HFF-Myc (cell line): ENCODE data around the gene ITLN2.
"Not testable (repeated sequence)": the region's sequence is repeated elsewhere in the genome, so short reads cannot be mapped to it uniquely, and the experiment has no call there.

ENCODE experiments used
- DNase-seq: peaks from one replicate; pipeline ENCODE4 v3.0.0-alpha.2; 2011; ENCODE audit warnings: low read depth; ENCODE audit errors: extremely low read depth
- H3K4me3 ChIP-seq: replicated peaks from 2 replicates; pipeline ENCODE4 v1.5.1; 2011; ENCODE audit warnings: low read depth, mild to moderate bottlenecking, control low read depth, low read length
- TF ChIP-seq, protein P1 (sequence below): IDR thresholded peaks from 2 replicates; pipeline ENCODE4 v1.5.1; 2012; ENCODE audit warnings: mild to moderate bottlenecking, low read depth, low read length, control low read depth; ENCODE audit errors: missing control alignments

The ITLN2 gene

DNA sequence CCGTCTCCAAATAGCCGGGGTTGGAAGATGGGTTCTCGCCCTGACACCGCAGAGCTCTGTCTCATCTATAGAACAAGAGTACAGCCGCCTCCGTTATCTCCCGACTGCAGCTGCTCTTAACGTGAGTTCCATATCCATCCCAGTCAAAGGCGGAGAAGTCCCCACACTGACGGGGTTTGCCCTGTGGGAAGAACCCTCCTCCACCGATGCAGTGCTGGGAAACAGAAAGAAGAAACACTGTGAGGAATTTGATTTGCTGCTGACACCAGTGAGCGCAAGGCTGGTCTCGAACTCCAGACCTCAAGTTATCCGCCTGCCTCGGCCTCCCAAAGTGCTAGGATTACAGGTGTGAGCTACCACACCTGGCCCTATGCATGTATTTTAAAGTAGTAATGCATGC, 9.5 kb downstream of the ITLN2 start:
- H3K4me3 ChIP-seq = no peak overlapping the region
- TF ChIP-seq, protein P1, sequence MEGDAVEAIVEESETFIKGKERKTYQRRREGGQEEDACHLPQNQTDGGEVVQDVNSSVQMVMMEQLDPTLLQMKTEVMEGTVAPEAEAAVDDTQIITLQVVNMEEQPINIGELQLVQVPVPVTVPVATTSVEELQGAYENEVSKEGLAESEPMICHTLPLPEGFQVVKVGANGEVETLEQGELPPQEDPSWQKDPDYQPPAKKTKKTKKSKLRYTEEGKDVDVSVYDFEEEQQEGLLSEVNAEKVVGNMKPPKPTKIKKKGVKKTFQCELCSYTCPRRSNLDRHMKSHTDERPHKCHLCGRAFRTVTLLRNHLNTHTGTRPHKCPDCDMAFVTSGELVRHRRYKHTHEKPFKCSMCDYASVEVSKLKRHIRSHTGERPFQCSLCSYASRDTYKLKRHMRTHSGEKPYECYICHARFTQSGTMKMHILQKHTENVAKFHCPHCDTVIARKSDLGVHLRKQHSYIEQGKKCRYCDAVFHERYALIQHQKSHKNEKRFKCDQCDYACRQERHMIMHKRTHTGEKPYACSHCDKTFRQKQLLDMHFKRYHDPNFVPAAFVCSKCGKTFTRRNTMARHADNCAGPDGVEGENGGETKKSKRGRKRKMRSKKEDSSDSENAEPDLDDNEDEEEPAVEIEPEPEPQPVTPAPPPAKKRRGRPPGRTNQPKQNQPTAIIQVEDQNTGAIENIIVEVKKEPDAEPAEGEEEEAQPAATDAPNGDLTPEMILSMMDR = no peak

DNA sequence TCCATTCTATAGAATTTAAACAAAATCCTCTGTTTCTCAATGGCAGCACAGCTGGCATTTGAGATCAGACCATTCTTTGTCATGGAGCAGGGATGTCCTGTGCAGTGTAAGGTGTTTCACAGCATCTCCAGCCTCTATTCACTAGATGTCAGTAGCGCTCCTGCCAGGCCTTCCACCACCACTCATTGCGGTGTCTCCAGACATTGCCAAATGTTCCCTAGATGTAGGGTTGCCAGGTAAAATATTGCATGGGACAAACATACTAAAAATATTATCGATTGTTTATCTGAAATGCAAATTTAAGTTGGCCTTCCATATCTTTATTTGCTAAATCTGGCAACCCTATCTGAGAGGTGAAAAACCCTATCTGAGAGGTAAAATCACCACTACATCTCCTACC, 11.7 kb downstream of the ITLN2 start:
- DNase-seq = no peak
- TF ChIP-seq, protein P1 = no peak
- H3K4me3 ChIP-seq = no peak overlapping the region

More for the DNA sequence above, 9.5 kb downstream of the ITLN2 start:
- no peak for DNase-seq

DNA sequence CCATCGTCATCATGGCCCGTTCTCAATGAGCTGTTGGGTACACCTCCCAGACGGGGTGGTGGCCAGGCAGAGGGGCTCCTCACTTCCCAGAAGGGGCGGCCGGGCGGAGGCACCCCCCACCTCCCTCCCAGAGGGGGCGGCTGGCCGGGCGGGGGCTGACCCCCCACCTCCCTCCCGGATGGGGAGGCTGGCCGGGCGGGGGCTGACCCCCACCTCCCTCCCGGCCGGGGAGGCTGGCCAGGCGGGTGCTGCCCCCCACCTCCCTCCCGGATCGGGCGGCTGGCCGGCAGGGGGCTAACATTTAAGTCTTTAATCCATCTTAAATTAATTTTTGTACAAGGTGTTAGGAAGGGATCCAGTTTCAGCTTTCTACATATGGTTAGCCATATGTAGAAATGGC, 17.9 kb downstream of the ITLN2 start:
- DNase-seq, H3K4me3 ChIP-seq: not testable (repeated sequence)

DNA sequence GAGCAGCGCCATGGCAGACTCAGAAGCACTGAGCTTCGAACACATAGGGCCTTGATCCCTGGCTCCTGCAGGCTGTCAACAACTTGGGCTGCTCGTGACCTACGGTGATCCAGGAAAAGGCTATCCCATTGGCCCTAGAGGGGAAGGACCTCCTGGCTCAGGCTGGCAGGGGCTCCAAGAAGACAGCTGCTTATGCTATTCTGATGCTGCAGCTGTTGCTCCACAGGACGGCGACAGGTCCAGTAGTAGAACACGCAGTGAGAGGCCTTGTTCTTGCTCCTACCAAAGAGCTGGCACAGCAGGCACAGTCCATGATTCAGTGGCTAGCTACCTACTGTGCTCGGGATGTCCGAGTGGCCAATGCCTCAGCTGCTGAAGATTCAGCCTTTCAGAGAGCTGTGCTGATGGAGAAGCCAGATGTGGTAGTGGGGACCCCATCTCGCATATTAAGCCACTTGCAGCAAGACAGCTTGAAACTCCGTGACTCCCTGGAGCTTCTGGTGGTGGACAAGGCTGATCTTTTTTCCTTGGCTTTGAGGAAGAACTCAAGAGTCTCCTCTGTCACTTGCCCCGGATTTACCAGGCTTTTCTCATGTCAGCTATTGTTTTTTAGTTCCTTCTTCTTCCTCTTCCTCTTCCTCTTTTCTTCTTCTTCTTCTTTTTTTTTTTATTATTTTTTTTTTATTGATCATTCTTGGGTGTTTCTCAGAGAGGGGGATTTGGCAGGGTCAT, 18.9 kb downstream of the ITLN2 start:
- no peak overlapping the region for H3K4me3 ChIP-seq
- TF ChIP-seq, protein P1 = no peak
- DNase-seq = no peak

DNA sequence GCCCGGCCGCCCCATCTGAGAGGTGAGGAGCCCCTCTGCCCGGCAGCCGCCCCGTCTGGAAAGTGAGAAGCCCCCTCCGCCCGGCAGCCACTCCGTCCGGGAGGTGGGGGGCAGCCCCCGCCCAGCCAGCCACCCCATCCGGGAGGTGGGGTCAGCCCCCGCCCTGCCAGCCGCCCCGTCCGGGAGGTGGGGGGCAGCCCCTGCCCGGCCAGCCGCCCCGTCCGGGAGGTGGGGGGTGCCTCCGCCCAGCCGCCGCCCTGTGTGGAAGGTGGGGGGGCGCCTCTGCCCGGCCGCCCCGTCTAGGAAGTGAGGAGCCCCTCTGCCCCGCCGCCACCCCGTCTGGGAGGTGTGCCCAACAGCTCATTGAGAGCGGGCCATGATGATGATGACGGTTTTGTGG, 21.3 kb downstream of the ITLN2 start:
- H3K4me3 ChIP-seq, DNase-seq: not testable (repeated sequence)

DNA sequence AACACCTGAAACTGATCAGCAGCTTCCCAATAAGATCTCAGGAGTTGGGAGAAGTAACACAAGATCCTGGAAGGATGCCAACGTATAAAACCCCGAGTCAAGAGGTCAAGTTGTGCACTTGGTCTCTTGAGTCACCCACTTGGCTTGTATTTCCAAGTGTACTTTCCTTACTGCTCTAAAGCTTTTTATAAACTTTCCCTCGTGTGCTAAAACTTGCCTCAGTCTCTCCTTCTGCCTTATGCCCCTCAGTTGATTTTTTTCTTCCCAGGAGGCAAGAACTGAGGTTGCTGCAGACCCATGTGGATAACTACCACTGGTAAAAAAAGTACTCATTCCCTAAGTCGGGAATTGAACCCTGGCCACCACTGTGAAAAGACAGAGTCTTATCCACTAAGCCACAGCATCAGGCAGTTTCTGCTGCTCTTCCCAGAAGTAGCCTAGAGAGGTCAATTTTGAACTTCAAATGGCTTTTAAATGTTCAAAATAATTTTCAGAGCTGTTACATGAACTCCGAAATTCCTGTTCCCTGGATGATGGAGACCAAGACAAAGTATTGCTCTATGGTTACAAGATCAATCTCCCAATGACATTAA, 28.9 kb downstream of the ITLN2 start:
- TF ChIP-seq, protein P1 = no peak
- DNase-seq = no peak
- no peak overlapping the region for H3K4me3 ChIP-seq

DNA sequence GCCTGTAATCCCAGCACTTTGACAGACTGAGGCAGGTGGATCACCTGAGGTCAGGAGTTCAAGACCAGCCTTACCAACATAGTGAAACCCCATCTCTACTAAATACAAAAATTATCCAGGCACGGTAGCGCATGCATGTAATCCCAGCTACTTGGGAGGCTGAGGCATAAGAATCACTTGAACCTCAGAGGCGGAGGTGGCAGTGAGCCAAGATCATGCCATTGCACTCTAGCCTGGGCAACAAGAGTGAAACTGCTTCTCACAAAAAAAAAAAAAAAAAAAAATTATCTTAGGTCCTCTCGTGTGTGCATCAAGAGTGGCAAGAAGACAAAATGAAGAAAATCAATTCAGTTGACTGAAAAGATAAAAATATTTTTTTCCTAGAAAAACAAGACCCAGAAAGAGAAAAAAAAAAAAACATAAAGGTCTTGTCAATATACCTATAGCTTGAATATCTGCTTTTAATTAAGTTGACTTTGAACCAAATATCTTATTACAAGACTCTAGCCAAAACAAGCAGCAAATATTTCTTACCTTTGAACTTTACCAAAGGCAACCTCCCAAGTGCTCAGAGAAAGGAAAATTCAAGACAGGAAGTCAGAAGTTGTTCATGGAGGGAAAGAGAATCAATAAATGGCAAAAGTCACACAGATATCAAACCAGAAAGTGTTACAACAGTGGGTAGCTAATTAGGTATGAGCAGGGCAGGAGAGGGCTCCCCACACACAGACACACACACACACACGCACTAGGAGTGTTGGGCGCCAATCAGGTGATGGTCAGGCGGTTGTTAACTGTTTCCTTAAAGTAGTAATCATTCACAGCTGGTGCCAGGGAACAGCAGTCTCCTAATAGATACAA, 29.6 kb downstream of the ITLN2 start:
- H3K4me3 ChIP-seq = no peak overlapping the region
- TF ChIP-seq, protein P1 = no peak
- DNase-seq = no peak
